ENCODE measurements around the gene EML2. TPM values are rescaled to one million over a fixed set of nuclear protein-coding genes. Genes with fewer than 3 reads are reported as not detected.

Gene EML2
- total RNA-seq, 1 donor from 2014 or later: 24.6 TPM

GRCh38 chr19:45587873-45588272, 51.3 kb downstream of the EML2 start:
- Histone ChIP-seq H3K9me3 (ENCODE audit: insufficient read depth, low read depth, low read length) (no peaks in the 10 kb centered on the region), H3K36me3 (ENCODE audit: insufficient read depth, low read length) (no peaks in the 10 kb centered on the region), H3K27me3 (ENCODE audit: insufficient read depth, low read length) (no peaks in the 10 kb centered on the region), H3K27ac (ENCODE audit: low read depth, low read length) (no peak overlapping the region), H3K4me3 (ENCODE audit: insufficient read depth, low read depth, low read length) (no peak overlapping the region), H3K9ac (ENCODE audit: low read length) (no peak overlapping the region), H2AFZ (ENCODE audit: low read depth, low read length) (no peak overlapping the region), H3K79me2 (ENCODE audit: insufficient read depth, low read length) (peaks cover 12% of the 10 kb centered on the region), H4K20me1 (ENCODE audit: insufficient read depth, low read length) (no peaks in the 10 kb centered on the region), H3K4me2 (ENCODE audit: low read length) (no peak overlapping the region), H3K4me1 (ENCODE audit: insufficient read depth, low read length) (peaks cover 9% of the 10 kb centered on the region)
- H3K9me3 Mint-ChIP-seq (ENCODE audit: unreplicated experiment): peaks cover 2% of the 10 kb centered on the region
- FAIRE-seq (no peak), DNase-seq (ENCODE audit: low read depth) (no peak)
- TF ChIP-seq EZH2 (IDR thresholded peaks at IDR 0.05; ENCODE audit: insufficient read depth, low read length): no peak
- TF ChIP-seq, protein P1, sequence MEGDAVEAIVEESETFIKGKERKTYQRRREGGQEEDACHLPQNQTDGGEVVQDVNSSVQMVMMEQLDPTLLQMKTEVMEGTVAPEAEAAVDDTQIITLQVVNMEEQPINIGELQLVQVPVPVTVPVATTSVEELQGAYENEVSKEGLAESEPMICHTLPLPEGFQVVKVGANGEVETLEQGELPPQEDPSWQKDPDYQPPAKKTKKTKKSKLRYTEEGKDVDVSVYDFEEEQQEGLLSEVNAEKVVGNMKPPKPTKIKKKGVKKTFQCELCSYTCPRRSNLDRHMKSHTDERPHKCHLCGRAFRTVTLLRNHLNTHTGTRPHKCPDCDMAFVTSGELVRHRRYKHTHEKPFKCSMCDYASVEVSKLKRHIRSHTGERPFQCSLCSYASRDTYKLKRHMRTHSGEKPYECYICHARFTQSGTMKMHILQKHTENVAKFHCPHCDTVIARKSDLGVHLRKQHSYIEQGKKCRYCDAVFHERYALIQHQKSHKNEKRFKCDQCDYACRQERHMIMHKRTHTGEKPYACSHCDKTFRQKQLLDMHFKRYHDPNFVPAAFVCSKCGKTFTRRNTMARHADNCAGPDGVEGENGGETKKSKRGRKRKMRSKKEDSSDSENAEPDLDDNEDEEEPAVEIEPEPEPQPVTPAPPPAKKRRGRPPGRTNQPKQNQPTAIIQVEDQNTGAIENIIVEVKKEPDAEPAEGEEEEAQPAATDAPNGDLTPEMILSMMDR (IDR thresholded peaks at IDR 0.05; ENCODE audit: insufficient read depth, low read depth, low read length): no peak
- peaks cover 2% of the 10 kb centered on the region for H3K4me1 Mint-ChIP-seq (ENCODE audit: low read depth, unreplicated experiment)
- H3K27ac Mint-ChIP-seq (ENCODE audit: unreplicated experiment): no peak overlapping the region
- H3K4me3 Mint-ChIP-seq (ENCODE audit: unreplicated experiment): no peak overlapping the region
- no peaks in the 10 kb centered on the region for H3K36me3 Mint-ChIP-seq (ENCODE audit: low read depth, unreplicated experiment)
- H3K27me3 Mint-ChIP-seq (ENCODE audit: low read depth, unreplicated experiment): peaks cover 4% of the 10 kb centered on the region

DNA sequence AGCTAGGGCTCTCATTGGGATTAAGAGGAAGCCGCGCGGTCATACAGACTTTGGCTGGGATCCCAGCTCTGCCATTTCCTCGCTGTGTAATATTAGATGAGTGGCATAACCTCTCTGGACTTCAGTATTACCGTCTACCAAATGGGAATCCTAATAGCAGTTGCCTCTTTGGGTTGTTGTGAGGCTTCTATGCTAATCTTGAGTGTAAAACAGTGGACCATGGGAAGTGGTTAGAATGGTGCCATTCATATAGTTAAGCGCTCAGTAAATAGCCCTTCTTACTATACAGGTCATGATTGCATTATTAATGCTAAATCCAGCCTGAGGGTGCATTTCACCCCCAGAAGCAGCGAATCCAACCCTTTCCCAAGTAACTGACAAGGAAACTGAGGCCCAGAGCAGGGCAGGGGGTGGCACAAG, 54.0 kb downstream of the EML2 start:
- Mint-ChIP-seq H3K27me3 (ENCODE audit: low read depth, unreplicated experiment) (no peaks in the 10 kb centered on the region), H3K4me1 (ENCODE audit: low read depth, unreplicated experiment) (peaks cover 3% of the 10 kb centered on the region), H3K27ac (ENCODE audit: unreplicated experiment) (peak overlapping the region; percentile 97), H3K9me3 (ENCODE audit: unreplicated experiment) (peaks cover 2% of the 10 kb centered on the region), H3K4me3 (ENCODE audit: unreplicated experiment) (peak overlapping the region; percentile 94), H3K36me3 (ENCODE audit: low read depth, unreplicated experiment) (no peaks in the 10 kb centered on the region)
- peak overlapping the region; percentile 83 for H3K4me2 ChIP-seq (ENCODE audit: low read length)
- no peaks in the 10 kb centered on the region for H3K27me3 ChIP-seq (ENCODE audit: insufficient read depth, low read length)
- no peaks in the 10 kb centered on the region for H3K9me3 ChIP-seq (ENCODE audit: insufficient read depth, low read depth, low read length)
- H3K27ac ChIP-seq (ENCODE audit: low read depth, low read length): peak overlapping the region; percentile 99
- no peaks in the 10 kb centered on the region for H3K36me3 ChIP-seq (ENCODE audit: insufficient read depth, low read length)
- H3K4me3 ChIP-seq (ENCODE audit: insufficient read depth, low read depth, low read length): peak overlapping the region; percentile 96
- peak overlapping the region; percentile 81 for H2AFZ ChIP-seq (ENCODE audit: low read depth, low read length)
- no peak for TF ChIP-seq EZH2 (IDR thresholded peaks at IDR 0.05; ENCODE audit: insufficient read depth, low read length)
- TF ChIP-seq, protein P1 (IDR thresholded peaks at IDR 0.05; ENCODE audit: insufficient read depth, low read depth, low read length): no peak
- H3K79me2 ChIP-seq (ENCODE audit: insufficient read depth, low read length): peaks cover 23% of the 10 kb centered on the region
- peak overlapping the region; percentile 97 for H3K9ac ChIP-seq (ENCODE audit: low read length)
- DNase-seq (ENCODE audit: low read depth) (no peak), FAIRE-seq (no peak)
- peaks cover 17% of the 10 kb centered on the region for H3K4me1 ChIP-seq (ENCODE audit: insufficient read depth, low read length)
- H4K20me1 ChIP-seq (ENCODE audit: insufficient read depth, low read length): no peaks in the 10 kb centered on the region

GRCh38 chr19:45584332-45585157, 54.7 kb downstream of the EML2 start, which contains the start of gene OPA3:
OPA3 (minus strand) TSS chr19:45584802; CDS start chr19:45584764, 38 bp downstream.
- peak; percentile 73 for FAIRE-seq
- H3K9me3 ChIP-seq (ENCODE audit: insufficient read depth, low read depth, low read length): no peaks in the 10 kb centered on the region
- peak within 1 kb of the TSS; percentile 99 for H3K27ac ChIP-seq (ENCODE audit: low read depth, low read length)
- H3K79me2 ChIP-seq (ENCODE audit: insufficient read depth, low read length): peaks cover 23% of the 10 kb centered on the region
- Mint-ChIP-seq H3K4me3 (ENCODE audit: unreplicated experiment) (peak within 1 kb of the TSS; percentile 94), H3K4me1 (ENCODE audit: low read depth, unreplicated experiment) (peaks cover 3% of the 10 kb centered on the region), H3K27ac (ENCODE audit: unreplicated experiment) (peak within 1 kb of the TSS; percentile 97), H3K9me3 (ENCODE audit: unreplicated experiment) (peaks cover 2% of the 10 kb centered on the region), H3K27me3 (ENCODE audit: low read depth, unreplicated experiment) (no peaks in the 10 kb centered on the region), H3K36me3 (ENCODE audit: low read depth, unreplicated experiment) (no peaks in the 10 kb centered on the region)
- TF ChIP-seq, protein P1 (IDR thresholded peaks at IDR 0.05; ENCODE audit: insufficient read depth, low read depth, low read length): no peak
- no peak for TF ChIP-seq EZH2 (IDR thresholded peaks at IDR 0.05; ENCODE audit: insufficient read depth, low read length)
- peak within 1 kb of the TSS; percentile 95 for H3K4me2 ChIP-seq (ENCODE audit: low read length)
- H3K27me3 ChIP-seq (ENCODE audit: insufficient read depth, low read length): no peaks in the 10 kb centered on the region
- peak; percentile 100 for DNase-seq (ENCODE audit: low read depth)
- no peaks in the 10 kb centered on the region for H4K20me1 ChIP-seq (ENCODE audit: insufficient read depth, low read length)
- H3K4me1 ChIP-seq (ENCODE audit: insufficient read depth, low read length): peaks cover 17% of the 10 kb centered on the region
- no peaks in the 10 kb centered on the region for H3K36me3 ChIP-seq (ENCODE audit: insufficient read depth, low read length)
- H2AFZ ChIP-seq (ENCODE audit: low read depth, low read length): peak within 1 kb of the TSS; percentile 81
- H3K4me3 ChIP-seq (ENCODE audit: insufficient read depth, low read depth, low read length): peak within 1 kb of the TSS; percentile 96
- peak within 1 kb of the TSS; percentile 97 for H3K9ac ChIP-seq (ENCODE audit: low read length)
